HepG2 (cell line): ENCODE data around the gene CPPED1. TPM values are rescaled to one million over a fixed set of nuclear protein-coding genes. Genes with fewer than 3 reads are reported as not detected.
A peak's percentile ranks its signal among the peaks of the same experiment; 100 is the strongest.

Source experiments
- FOSL2 ChIP-seq: sonication (generic); formaldehyde crosslinking; IDR thresholded peaks from 2 replicates; pipeline ENCODE4 v1.4.0; 2020; ENCODE audit warnings: missing genetic modification reagents
- JUN ChIP-seq: sonication (generic); formaldehyde crosslinking; IDR thresholded peaks from 2 replicates; pipeline ENCODE4 v1.4.0; 2020; ENCODE audit warnings: mild to moderate bottlenecking, missing genetic modification reagents
- RBFOX2 ChIP-seq: fragments of 200-400 bp; formaldehyde crosslinking; IDR thresholded peaks from 2 replicates; pipeline ENCODE4 v1.6.1; 2017; ENCODE audit warnings: low read depth, mild to moderate bottlenecking, low read length
- TCF12 ChIP-seq, 2 experiments: fragments of 450-650 bp in 1 of 2; sonication (generic) in 1 of 2; formaldehyde crosslinking in 1 of 2; IDR thresholded peaks; 2 replicates each; pipeline versions ENCODE4 v1.6.1 to v1.8.0; 2017 to 2022; ENCODE audit warnings: antibody characterized with exemption in 1 of 2, mild to moderate bottlenecking in 1 of 2, missing genetic modification reagents in 1 of 2, moderate library complexity in 1 of 2
- ZKSCAN1 ChIP-seq: fragments of 150-350 bp; IDR thresholded peaks from 2 replicates; pipeline ENCODE4 v1.6.1; 2014; ENCODE audit warnings: low read length
- ZNF354B ChIP-seq: sonication (generic); formaldehyde crosslinking; IDR thresholded peaks from 2 replicates; pipeline ENCODE4 v1.8.0; 2022; ENCODE audit warnings: mild to moderate bottlenecking, missing genetic modification reagents
- ZNF441 ChIP-seq: sonication (generic); formaldehyde crosslinking; IDR thresholded peaks from 2 replicates; pipeline ENCODE4 v1.7.0; 2021; ENCODE audit warnings: missing genetic modification reagents, borderline replicate concordance
- ZNF83 ChIP-seq: sonication (generic); formaldehyde crosslinking; IDR thresholded peaks from 2 replicates; pipeline ENCODE4 v1.4.0; 2020; ENCODE audit warnings: missing genetic modification reagents, mild to moderate bottlenecking, borderline replicate concordance
- polyA plus RNA-seq, 8 experiments: library from polyadenylated mRNA; depleted of rRNA in 3 of 8; stranded (reverse) in 7 of 8; unstranded in 1 of 8; fragments of >200 nt; fragmentation: Illumina TruSeq in 4 of 8; extraction: Trizol in 4 of 8; gene quantifications; 2 replicates each; pipeline versions ENCODE4 v1.2.1 to v1.2.3, GENCODE V29; 2011 to 2016; ENCODE audit warnings: low read depth in 4 of 8, missing spikeins in 1 of 8, mixed read lengths in 1 of 8; ENCODE audit not compliant: insufficient read depth in 1 of 8
- total RNA-seq, 5 experiments: library from RNA; depleted of rRNA; stranded (reverse); fragments of >200 nt; fragmentation: Illumina TruSeq; extraction: Trizol; gene quantifications; 2 replicates each; pipeline ENCODE4 v1.2.3, GENCODE V29; 2016; ENCODE audit warnings: low read depth in 1 of 5
- TF ChIP-seq, protein P1 (sequence below): sonication (generic); formaldehyde crosslinking; IDR thresholded peaks from 2 replicates; pipeline ENCODE4 v1.4.0; 2020; ENCODE audit warnings: missing genetic modification reagents
- TF ChIP-seq, protein P2 (sequence below): sonication (generic); formaldehyde crosslinking; IDR thresholded peaks from 2 replicates; pipeline ENCODE4 v1.8.1; 2023; ENCODE audit warnings: missing genetic modification reagents, inconsistent platforms, borderline replicate concordance
- TF ChIP-seq, protein P3 (sequence below): IDR thresholded peaks from 2 replicates; pipeline ENCODE4 v1.6.1; 2012; ENCODE audit warnings: low read depth, low read length, improper control_type of control experiment

Gene CPPED1
- total and polyA plus RNA-seq, 2 of the 13 experiments (the other 11 are each of a cell fraction or from before 2014, with no cell fraction given) = 66.6 to 71.3 TPM

DNA sequence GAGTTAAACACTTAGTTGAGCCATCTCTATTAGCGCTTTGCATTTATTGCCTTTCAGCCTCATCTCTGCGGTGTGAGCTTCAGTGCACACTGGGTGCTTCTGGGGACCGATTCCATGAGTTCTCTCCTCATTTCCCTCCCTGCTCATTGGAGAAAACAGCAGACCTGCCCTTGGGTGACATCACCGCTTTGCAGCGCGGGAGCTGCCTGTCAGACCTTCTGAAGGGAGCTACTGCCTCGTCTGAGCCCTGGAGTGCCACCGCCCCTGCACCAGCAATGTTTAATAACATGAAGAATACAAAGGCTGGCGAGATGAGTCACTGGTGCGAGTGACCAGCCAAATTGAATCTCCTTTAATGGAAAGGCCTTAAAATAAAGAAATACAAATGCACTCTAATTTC lies 30.2 kb upstream of the CPPED1 start (continued):
- peak; percentile 68 for TF ChIP-seq FOSL2 (CRISPR knock-in tag)
- TF ChIP-seq, protein P1, sequence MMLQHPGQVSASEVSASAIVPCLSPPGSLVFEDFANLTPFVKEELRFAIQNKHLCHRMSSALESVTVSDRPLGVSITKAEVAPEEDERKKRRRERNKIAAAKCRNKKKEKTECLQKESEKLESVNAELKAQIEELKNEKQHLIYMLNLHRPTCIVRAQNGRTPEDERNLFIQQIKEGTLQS (CRISPR knock-in tag) = peak; percentile 46; the same call in 1 of the 2 replicates
- no peak for TF ChIP-seq ZKSCAN1
- 0 out of 2 replicates have a peak, but pooled peaks have one; percentile 52 for TF ChIP-seq JUN
- no peak for TF ChIP-seq RBFOX2
- no peak for TF ChIP-seq TCF12 (IDR thresholded peaks at IDR 0.05)
- no peak for TF ChIP-seq TCF12 (CRISPR knock-in tag; IDR thresholded peaks at IDR 0.05)
- TF ChIP-seq, protein P2, sequence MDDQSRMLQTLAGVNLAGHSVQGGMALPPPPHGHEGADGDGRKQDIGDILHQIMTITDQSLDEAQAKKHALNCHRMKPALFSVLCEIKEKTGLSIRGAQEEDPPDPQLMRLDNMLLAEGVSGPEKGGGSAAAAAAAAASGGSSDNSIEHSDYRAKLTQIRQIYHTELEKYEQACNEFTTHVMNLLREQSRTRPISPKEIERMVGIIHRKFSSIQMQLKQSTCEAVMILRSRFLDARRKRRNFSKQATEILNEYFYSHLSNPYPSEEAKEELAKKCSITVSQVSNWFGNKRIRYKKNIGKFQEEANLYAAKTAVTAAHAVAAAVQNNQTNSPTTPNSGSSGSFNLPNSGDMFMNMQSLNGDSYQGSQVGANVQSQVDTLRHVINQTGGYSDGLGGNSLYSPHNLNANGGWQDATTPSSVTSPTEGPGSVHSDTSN (CRISPR knock-in tag) = no peak
- TF ChIP-seq ZNF441 (CRISPR knock-in tag) = no peak
- TF ChIP-seq ZNF354B = no peak
- TF ChIP-seq, protein P3, sequence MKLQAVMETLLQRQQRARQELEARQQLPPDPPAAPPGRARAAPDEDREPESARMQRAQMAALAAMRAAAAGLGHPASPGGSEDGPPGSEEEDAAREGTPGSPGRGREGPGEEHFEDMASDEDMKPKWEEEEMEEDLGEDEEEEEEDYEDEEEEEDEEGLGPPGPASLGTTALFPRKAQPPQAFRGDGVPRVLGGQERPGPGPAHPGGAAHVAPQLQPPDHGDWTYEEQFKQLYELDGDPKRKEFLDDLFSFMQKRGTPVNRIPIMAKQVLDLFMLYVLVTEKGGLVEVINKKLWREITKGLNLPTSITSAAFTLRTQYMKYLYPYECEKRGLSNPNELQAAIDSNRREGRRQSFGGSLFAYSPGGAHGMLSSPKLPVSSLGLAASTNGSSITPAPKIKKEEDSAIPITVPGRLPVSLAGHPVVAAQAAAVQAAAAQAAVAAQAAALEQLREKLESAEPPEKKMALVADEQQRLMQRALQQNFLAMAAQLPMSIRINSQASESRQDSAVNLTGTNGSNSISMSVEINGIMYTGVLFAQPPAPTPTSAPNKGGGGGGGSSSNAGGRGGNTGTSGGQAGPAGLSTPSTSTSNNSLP = 0 out of 2 replicates have a peak, but pooled peaks have one; percentile 15
- TF ChIP-seq ZNF83 (CRISPR knock-in tag) = no peak
